ENCODE data around the gene DNHD1. TPM values are rescaled to one million over a fixed set of nuclear protein-coding genes. Genes with fewer than 3 reads are reported as not detected.
"Not testable (repeated sequence)": the region's sequence is repeated elsewhere in the genome, so short reads cannot be mapped to it uniquely, and the experiment has no call there.

Gene DNHD1
- total RNA-seq, 1 donor from 2014 or later = 9.3 TPM

DNA sequence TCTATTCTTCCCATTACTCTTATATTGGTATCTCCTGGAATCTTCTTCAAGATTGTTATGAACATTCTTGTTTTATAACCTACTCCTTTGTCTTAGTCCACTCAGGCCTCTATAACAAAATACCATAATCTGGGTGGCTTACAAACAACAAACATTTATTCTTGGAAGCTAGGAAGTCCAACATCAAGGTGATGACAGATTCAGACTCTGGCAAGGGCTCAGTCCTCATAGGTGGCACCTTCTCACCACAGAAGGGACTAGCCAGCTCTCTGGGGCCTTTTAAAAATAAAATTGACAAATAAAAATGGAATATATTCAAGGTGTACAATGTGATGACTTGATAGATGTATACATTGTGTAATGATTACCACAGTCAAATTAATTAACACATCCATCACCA, 19.8 kb downstream of the DNHD1 start:
- Mint-ChIP-seq H3K9me3 (ENCODE audit: unreplicated experiment) (peaks cover 2% of the 10 kb centered on the region), H3K36me3 (ENCODE audit: unreplicated experiment) (peaks cover 4% of the 10 kb centered on the region), H3K4me3 (ENCODE audit: unreplicated experiment) (no peak overlapping the region), H3K4me1 (ENCODE audit: low read depth, unreplicated experiment) (no peaks in the 10 kb centered on the region), H3K27me3 (ENCODE audit: unreplicated experiment) (no peaks in the 10 kb centered on the region), H3K27ac (ENCODE audit: unreplicated experiment) (no peak overlapping the region)
- DNase-seq = no peak
- TF ChIP-seq, protein P1, sequence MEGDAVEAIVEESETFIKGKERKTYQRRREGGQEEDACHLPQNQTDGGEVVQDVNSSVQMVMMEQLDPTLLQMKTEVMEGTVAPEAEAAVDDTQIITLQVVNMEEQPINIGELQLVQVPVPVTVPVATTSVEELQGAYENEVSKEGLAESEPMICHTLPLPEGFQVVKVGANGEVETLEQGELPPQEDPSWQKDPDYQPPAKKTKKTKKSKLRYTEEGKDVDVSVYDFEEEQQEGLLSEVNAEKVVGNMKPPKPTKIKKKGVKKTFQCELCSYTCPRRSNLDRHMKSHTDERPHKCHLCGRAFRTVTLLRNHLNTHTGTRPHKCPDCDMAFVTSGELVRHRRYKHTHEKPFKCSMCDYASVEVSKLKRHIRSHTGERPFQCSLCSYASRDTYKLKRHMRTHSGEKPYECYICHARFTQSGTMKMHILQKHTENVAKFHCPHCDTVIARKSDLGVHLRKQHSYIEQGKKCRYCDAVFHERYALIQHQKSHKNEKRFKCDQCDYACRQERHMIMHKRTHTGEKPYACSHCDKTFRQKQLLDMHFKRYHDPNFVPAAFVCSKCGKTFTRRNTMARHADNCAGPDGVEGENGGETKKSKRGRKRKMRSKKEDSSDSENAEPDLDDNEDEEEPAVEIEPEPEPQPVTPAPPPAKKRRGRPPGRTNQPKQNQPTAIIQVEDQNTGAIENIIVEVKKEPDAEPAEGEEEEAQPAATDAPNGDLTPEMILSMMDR (IDR thresholded peaks at IDR 0.05; ENCODE audit: partially characterized antibody, unreplicated experiment) = no peak

DNA sequence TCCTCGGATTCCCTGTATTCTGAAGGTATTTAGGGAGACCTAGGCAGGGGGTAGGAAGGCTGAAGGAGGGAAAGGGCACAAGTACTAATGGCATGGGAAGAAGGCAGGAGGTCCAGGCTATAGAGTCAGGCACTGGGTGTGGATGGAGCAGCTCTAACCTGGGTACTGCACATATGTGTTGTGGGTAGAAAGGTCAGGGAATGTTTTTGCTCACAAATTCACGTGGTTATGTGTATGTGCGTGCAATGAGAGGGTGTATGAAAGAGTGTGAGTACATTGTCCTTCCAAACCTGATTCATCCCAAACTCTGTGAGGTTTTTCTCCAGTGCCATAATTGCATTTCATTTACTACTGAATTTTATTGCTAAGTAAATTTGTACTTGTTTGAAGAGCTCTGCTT, 23.2 kb downstream of the DNHD1 start:
- H3K27ac Mint-ChIP-seq (ENCODE audit: unreplicated experiment) = no peak overlapping the region
- TF ChIP-seq, protein P1 (IDR thresholded peaks at IDR 0.05; ENCODE audit: partially characterized antibody, unreplicated experiment) = no peak
- no peaks in the 10 kb centered on the region for H3K9me3 Mint-ChIP-seq (ENCODE audit: unreplicated experiment)

DNA sequence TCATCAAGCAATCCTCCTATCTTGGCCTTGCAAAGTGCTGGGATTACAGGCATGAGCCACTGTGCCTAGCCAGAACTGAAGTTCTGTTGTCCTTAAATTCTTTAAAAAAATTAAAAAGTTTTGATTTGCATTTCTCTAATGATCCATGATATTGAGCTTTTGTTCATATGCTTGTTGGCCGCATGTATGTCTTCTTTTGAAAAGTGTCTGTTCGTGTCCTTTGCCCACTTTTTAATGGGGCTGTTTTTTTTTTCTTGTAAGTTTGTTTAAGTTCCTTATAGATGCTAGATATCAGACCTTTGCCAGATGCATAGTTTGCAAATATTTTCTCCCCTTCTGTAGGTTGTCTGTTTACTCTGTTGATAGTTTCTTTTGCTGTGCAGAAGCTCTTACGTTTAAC, 24.9 kb downstream of the DNHD1 start:
- not testable (repeated sequence) for H3K9me3 Mint-ChIP-seq (ENCODE audit: unreplicated experiment); H3K4me3 Mint-ChIP-seq (ENCODE audit: unreplicated experiment); H3K27ac Mint-ChIP-seq (ENCODE audit: unreplicated experiment); H3K36me3 Mint-ChIP-seq (ENCODE audit: unreplicated experiment); DNase-seq; H3K4me1 Mint-ChIP-seq (ENCODE audit: low read depth, unreplicated experiment); H3K27me3 Mint-ChIP-seq (ENCODE audit: unreplicated experiment)

More for the DNA sequence above, 23.2 kb downstream of the DNHD1 start:
- DNase-seq = no peak
- H3K4me1 Mint-ChIP-seq (ENCODE audit: low read depth, unreplicated experiment) = no peaks in the 10 kb centered on the region
- no peaks in the 10 kb centered on the region for H3K36me3 Mint-ChIP-seq (ENCODE audit: unreplicated experiment)
- no peak overlapping the region for H3K4me3 Mint-ChIP-seq (ENCODE audit: unreplicated experiment)
- H3K27me3 Mint-ChIP-seq (ENCODE audit: unreplicated experiment) = peaks cover 1% of the 10 kb centered on the region

DNA sequence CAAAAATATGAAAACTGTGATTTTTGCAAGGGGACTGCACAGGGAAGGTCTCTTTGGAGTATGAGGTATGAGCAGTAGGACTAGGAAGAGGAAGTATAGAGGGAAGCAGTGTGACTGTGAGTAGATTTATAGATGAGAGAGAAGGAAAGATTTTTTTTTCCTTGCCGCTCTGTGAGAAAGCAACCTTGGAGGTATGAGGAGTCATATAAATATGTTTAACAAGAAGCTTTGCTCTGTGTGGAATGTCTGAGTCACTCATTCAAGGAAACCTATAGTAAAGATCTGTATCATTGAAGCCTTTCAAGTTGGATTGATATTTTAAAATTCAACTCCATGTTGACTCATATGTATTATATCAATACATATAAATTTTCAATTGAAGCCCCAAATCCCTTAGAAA, 26.2 kb downstream of the DNHD1 start:
- TF ChIP-seq, protein P1 (IDR thresholded peaks at IDR 0.05; ENCODE audit: partially characterized antibody, unreplicated experiment) = no peak
- Mint-ChIP-seq H3K27me3 (ENCODE audit: unreplicated experiment) (peaks cover 1% of the 10 kb centered on the region), H3K4me1 (ENCODE audit: low read depth, unreplicated experiment) (peaks cover 15% of the 10 kb centered on the region), H3K36me3 (ENCODE audit: unreplicated experiment) (no peaks in the 10 kb centered on the region), H3K4me3 (ENCODE audit: unreplicated experiment) (no peak overlapping the region), H3K9me3 (ENCODE audit: unreplicated experiment) (no peaks in the 10 kb centered on the region), H3K27ac (ENCODE audit: unreplicated experiment) (no peak overlapping the region)
- DNase-seq = no peak

DNA sequence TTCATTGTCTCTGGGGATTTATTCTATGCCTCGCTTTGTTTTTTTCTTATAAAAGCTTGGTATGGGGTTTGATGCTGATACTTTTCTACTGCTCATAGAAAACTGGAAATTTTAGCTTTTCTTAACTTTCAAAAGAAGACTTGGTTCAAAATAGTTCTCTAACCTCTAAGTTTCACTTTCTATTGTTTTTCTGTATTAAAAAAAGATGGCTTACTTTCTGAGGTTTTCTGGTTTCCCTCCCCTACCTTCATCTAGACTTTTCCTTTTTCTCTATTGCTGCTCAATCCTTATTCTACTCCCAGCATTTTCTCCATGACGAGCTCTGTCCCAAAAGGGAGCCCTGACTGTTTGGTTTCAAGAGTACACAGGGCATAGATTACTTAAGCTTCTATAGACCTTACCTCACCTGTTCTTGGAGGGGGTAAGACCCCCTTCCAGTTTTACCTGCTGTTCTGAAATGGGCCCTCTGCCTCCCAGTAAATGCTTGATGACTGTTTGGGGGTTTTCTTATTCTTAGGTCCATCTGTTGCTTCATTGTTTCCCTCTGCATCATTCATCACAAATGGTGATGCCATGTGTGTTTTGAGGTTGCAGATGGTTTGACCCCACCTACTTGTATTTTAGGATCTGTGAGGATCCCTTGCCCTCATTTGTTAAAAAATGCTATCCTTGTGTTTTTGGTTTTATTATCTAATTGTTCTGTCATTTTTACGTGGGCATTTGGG, 29.5 kb downstream of the DNHD1 start:
- Mint-ChIP-seq H3K4me3 (ENCODE audit: unreplicated experiment) (no peak overlapping the region), H3K4me1 (ENCODE audit: low read depth, unreplicated experiment) (peaks cover 15% of the 10 kb centered on the region)

More for the DNA sequence above, 29.5 kb downstream of the DNHD1 start:
- Mint-ChIP-seq H3K27ac (ENCODE audit: unreplicated experiment) (no peak overlapping the region), H3K9me3 (ENCODE audit: unreplicated experiment) (no peaks in the 10 kb centered on the region), H3K36me3 (ENCODE audit: unreplicated experiment) (no peaks in the 10 kb centered on the region), H3K27me3 (ENCODE audit: unreplicated experiment) (peaks cover 1% of the 10 kb centered on the region)
- TF ChIP-seq, protein P1 (IDR thresholded peaks at IDR 0.05; ENCODE audit: partially characterized antibody, unreplicated experiment) = no peak
- no peak for DNase-seq
